ENCODE results near the gene SHMT2. TPM values are rescaled to one million over a fixed set of nuclear protein-coding genes. Genes with fewer than 3 reads are reported as not detected.

The SHMT2 gene
- total RNA-seq, 4 donors from 2014 or later, result 12.4 to 128 (median 35.3) TPM

- H3K9me3 ChIP-seq, result no peaks in the 10 kb centered on the region
- TF ChIP-seq CTCF (IDR thresholded peaks at IDR 0.05), result no peak
- TF ChIP-seq POLR2A (IDR thresholded peaks at IDR 0.05), result no peak
Observed at GRCh38 chr12:57196439-57196838, 33.1 kb upstream of the SHMT2 start.

GRCh38 chr12:57196956-57197355, 32.6 kb upstream of the SHMT2 start:
- Histone ChIP-seq H3K4me1 (no peaks in the 10 kb centered on the region), H3K9me3 (no peaks in the 10 kb centered on the region), H3K27ac (no peak overlapping the region), H3K36me3 (no peaks in the 10 kb centered on the region), H3K4me3 (no peak overlapping the region), H3K27me3 (no peaks in the 10 kb centered on the region)
- intact Hi-C loops (cut with DNase I; ENCODE audit: low total_unique reads), result no loop called here
- DNase-seq, result no peak
- TF ChIP-seq POLR2A (IDR thresholded peaks at IDR 0.05), result no peak

More at GRCh38 chr12:57196439-57196838, 33.1 kb upstream of the SHMT2 start:
- Histone ChIP-seq H3K36me3 (no peaks in the 10 kb centered on the region), H3K27me3 (no peaks in the 10 kb centered on the region), H3K27ac (no peak overlapping the region), H3K4me1 (no peaks in the 10 kb centered on the region), H3K4me3 (no peak overlapping the region)
- DNase-seq, result no peak
- intact Hi-C loops (cut with DNase I; ENCODE audit: low total_unique reads), result no loop called here

- Histone ChIP-seq H3K27me3 (no peaks in the 10 kb centered on the region), H3K4me3 (no peak overlapping the region), H3K27ac (no peak overlapping the region), H3K4me1 (no peaks in the 10 kb centered on the region), H3K36me3 (no peaks in the 10 kb centered on the region), H3K9me3 (no peaks in the 10 kb centered on the region)
- intact Hi-C loops (cut with DNase I; ENCODE audit: low total_unique reads), result no loop called here
- DNase-seq, result no peak
- no peak for TF ChIP-seq CTCF (IDR thresholded peaks at IDR 0.05)
- no peak for TF ChIP-seq POLR2A (IDR thresholded peaks at IDR 0.05)
Observed at GRCh38 chr12:57198329-57198728, 31.2 kb upstream of the SHMT2 start.

GRCh38 chr12:57199191-57199590, 30.3 kb upstream of the SHMT2 start:
- Histone ChIP-seq H3K36me3 (no peaks in the 10 kb centered on the region), H3K27ac (no peak overlapping the region), H3K4me3 (no peak overlapping the region), H3K9me3 (no peaks in the 10 kb centered on the region), H3K27me3 (no peaks in the 10 kb centered on the region), H3K4me1 (no peaks in the 10 kb centered on the region)
- TF ChIP-seq CTCF (IDR thresholded peaks at IDR 0.05) (no peak), POLR2A (IDR thresholded peaks at IDR 0.05) (no peak)
- no peak for DNase-seq
- intact Hi-C loops (cut with DNase I; ENCODE audit: low total_unique reads), result no loop called here

GRCh38 chr12:57200497-57200896, 29.0 kb upstream of the SHMT2 start:
- DNase-seq, result no peak
- Histone ChIP-seq H3K36me3 (no peaks in the 10 kb centered on the region), H3K4me1 (no peaks in the 10 kb centered on the region), H3K4me3 (no peak overlapping the region), H3K9me3 (no peaks in the 10 kb centered on the region), H3K27ac (no peak overlapping the region), H3K27me3 (no peaks in the 10 kb centered on the region)
- no peak for TF ChIP-seq POLR2A (IDR thresholded peaks at IDR 0.05)
- no peak for TF ChIP-seq CTCF (IDR thresholded peaks at IDR 0.05)
- intact Hi-C loops (cut with DNase I; ENCODE audit: low total_unique reads), result no loop called here

- intact Hi-C loops (cut with DNase I; ENCODE audit: low total_unique reads), result no loop called here
- TF ChIP-seq POLR2A (IDR thresholded peaks at IDR 0.05), result no peak
- TF ChIP-seq CTCF (IDR thresholded peaks at IDR 0.05), result no peak
- Histone ChIP-seq H3K4me3 (no peak overlapping the region), H3K9me3 (no peaks in the 10 kb centered on the region), H3K4me1 (no peaks in the 10 kb centered on the region), H3K36me3 (no peaks in the 10 kb centered on the region), H3K27me3 (no peaks in the 10 kb centered on the region), H3K27ac (no peak overlapping the region)
- DNase-seq, result no peak
Observed at GRCh38 chr12:57201219-57201618, 28.3 kb upstream of the SHMT2 start.

All from uterus (tissue), 4 donors.